ENCODE data around the gene GCGR. TPM values are rescaled to one million over a fixed set of nuclear protein-coding genes. Genes with fewer than 3 reads are reported as not detected.

The GCGR gene
- total and polyA plus RNA-seq, 2 of the 13 experiments (the other 11 are each of a cell fraction or from before 2014, with no cell fraction given) = 0.04 to 0.13 TPM

DNA sequence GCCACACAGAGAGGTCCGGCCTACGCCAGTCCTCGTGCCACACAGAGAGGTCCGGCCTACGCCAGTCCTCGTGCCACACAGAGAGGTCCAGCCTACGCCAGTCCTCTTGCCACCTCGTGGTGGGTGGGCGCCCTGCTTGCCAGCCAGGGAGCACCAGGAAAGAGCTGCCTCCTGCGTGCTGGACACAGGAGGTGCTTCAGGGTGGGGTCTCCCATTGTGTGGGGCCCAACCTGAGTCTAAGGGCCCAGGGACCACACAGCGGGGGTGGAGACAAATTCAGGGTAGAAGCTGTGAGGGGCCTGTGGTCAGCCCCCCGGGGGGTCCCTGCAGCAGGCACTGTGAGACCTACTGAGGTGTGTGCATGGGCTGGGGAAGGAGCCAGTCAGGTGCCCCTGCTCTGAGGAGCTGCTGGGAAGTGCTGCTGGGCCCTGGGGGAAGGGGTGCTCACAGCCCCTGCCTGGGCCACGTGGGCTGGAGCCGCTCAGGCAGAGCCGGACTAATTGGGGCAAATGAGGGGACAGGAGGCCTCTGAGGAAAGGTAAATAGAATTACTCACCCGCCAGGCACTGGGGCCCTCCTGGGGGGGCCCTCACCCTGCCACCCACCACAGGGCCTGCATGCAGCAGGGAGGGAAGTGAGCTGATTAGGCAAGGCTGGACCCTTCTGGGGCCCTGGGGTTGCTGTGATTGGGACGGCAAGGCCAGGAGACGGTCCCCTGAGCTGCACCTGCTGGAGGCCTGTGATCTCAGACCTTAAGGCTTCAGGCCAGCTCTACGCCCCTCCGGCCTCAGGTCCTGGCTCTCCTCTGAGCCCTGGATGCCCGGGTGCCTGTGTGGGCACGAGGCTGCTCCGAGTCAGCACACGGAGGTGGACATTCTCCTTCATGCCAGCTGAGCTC is 11.0 kb downstream of the GCGR start (continued):
- TF ChIP-seq, protein P1, sequence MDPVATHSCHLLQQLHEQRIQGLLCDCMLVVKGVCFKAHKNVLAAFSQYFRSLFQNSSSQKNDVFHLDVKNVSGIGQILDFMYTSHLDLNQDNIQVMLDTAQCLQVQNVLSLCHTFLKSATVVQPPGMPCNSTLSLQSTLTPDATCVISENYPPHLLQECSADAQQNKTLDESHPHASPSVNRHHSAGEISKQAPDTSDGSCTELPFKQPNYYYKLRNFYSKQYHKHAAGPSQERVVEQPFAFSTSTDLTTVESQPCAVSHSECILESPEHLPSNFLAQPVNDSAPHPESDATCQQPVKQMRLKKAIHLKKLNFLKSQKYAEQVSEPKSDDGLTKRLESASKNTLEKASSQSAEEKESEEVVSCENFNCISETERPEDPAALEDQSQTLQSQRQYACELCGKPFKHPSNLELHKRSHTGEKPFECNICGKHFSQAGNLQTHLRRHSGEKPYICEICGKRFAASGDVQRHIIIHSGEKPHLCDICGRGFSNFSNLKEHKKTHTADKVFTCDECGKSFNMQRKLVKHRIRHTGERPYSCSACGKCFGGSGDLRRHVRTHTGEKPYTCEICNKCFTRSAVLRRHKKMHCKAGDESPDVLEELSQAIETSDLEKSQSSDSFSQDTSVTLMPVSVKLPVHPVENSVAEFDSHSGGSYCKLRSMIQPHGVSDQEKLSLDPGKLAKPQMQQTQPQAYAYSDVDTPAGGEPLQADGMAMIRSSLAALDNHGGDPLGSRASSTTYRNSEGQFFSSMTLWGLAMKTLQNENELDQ (CRISPR knock-in tag; IDR thresholded peaks at IDR 0.05; ENCODE audit: borderline replicate concordance) = no peak
- TF ChIP-seq ZNF256 (CRISPR knock-in tag; conservative IDR thresholded peaks at IDR 0.05) = no peak
- TF ChIP-seq EZH2 (conservative IDR thresholded peaks at IDR 0.05; ENCODE audit: low read depth, low read length) = no peak
- peak; percentile 79; the same call in 1 of the 2 replicates for TF ChIP-seq RNF2 (conservative IDR thresholded peaks at IDR 0.05; ENCODE audit: low read depth)
- TF ChIP-seq ZNF382 (CRISPR knock-in tag; IDR thresholded peaks at IDR 0.05; ENCODE audit: borderline replicate concordance) = no peak
- no peak for TF ChIP-seq TBX3 (IDR thresholded peaks at IDR 0.05; ENCODE audit: borderline replicate concordance)
- no peak for TF ChIP-seq TGIF2 (CRISPR knock-in tag; IDR thresholded peaks at IDR 0.05)
- TF ChIP-seq NFKB2 (CRISPR knock-in tag; IDR thresholded peaks at IDR 0.05; ENCODE audit: borderline replicate concordance) = no peak
- TF ChIP-seq MIER3 (CRISPR knock-in tag; IDR thresholded peaks at IDR 0.05; ENCODE audit: borderline replicate concordance) = peak; percentile 52; the same call in 1 of the 2 replicates
- TF ChIP-seq SOX6 (IDR thresholded peaks at IDR 0.05) = no peak
- TF ChIP-seq SOX6 (CRISPR knock-in tag; IDR thresholded peaks at IDR 0.05) = peak; percentile 60
- TF ChIP-seq, protein P2, sequence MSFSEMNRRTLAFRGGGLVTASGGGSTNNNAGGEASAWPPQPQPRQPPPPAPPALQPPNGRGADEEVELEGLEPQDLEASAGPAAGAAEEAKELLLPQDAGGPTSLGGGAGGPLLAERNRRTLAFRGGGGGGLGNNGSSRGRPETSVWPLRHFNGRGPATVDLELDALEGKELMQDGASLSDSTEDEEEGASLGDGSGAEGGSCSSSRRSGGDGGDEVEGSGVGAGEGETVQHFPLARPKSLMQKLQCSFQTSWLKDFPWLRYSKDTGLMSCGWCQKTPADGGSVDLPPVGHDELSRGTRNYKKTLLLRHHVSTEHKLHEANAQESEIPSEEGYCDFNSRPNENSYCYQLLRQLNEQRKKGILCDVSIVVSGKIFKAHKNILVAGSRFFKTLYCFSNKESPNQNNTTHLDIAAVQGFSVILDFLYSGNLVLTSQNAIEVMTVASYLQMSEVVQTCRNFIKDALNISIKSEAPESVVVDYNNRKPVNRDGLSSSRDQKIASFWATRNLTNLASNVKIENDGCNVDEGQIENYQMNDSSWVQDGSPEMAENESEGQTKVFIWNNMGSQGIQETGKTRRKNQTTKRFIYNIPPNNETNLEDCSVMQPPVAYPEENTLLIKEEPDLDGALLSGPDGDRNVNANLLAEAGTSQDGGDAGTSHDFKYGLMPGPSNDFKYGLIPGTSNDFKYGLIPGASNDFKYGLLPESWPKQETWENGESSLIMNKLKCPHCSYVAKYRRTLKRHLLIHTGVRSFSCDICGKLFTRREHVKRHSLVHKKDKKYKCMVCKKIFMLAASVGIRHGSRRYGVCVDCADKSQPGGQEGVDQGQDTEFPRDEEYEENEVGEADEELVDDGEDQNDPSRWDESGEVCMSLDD (CRISPR knock-in tag; IDR thresholded peaks at IDR 0.05; ENCODE audit: borderline replicate concordance) = no peak; the same call in 1 of the 2 replicates
- no peak for TF ChIP-seq RFXAP (CRISPR knock-in tag; IDR thresholded peaks at IDR 0.05; ENCODE audit: borderline replicate concordance)
- no peak for TF ChIP-seq SRSF4 (IDR thresholded peaks at IDR 0.05; ENCODE audit: low read depth, low read length, poor library complexity, severe bottlenecking)
- TF ChIP-seq SMAD1 (CRISPR knock-in tag; IDR thresholded peaks at IDR 0.05; ENCODE audit: borderline replicate concordance, low read depth) = no peak
- TF ChIP-seq ZNF451 (CRISPR knock-in tag; IDR thresholded peaks at IDR 0.05) = no peak
- TF ChIP-seq MEF2D (CRISPR knock-in tag; IDR thresholded peaks at IDR 0.05) = peak; percentile 55; the same call in 1 of the 2 replicates
- TF ChIP-seq ZNF709 (CRISPR knock-in tag; IDR thresholded peaks at IDR 0.05) = no peak
- TF ChIP-seq ZKSCAN1 (IDR thresholded peaks at IDR 0.05; ENCODE audit: low read length) = no peak
- no peak for TF ChIP-seq ATF7 (IDR thresholded peaks at IDR 0.05)
- TF ChIP-seq ATF7 (CRISPR knock-in tag; IDR thresholded peaks at IDR 0.05) = 0 out of 2 replicates have a peak, but pooled peaks have one; percentile 40
- no peak for TF ChIP-seq ZNF431 (CRISPR knock-in tag; IDR thresholded peaks at IDR 0.05; ENCODE audit: borderline replicate concordance, low read depth)
- TF ChIP-seq, protein P3, sequence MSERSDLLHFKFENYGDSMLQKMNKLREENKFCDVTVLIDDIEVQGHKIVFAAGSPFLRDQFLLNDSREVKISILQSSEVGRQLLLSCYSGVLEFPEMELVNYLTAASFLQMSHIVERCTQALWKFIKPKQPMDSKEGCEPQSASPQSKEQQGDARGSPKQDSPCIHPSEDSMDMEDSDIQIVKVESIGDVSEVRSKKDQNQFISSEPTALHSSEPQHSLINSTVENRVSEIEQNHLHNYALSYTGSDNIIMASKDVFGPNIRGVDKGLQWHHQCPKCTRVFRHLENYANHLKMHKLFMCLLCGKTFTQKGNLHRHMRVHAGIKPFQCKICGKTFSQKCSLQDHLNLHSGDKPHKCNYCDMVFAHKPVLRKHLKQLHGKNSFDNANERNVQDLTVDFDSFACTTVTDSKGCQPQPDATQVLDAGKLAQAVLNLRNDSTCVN (CRISPR knock-in tag; IDR thresholded peaks at IDR 0.05; ENCODE audit: borderline replicate concordance) = no peak; the same call in 1 of the 2 replicates

Data from HepG2 (cell line).